ENCODE results near the gene SLC44A5.
"Not testable (repeated sequence)": the region's sequence is repeated elsewhere in the genome, so short reads cannot be mapped to it uniquely, and the experiment has no call there.

Gene SLC44A5

GRCh38 chr1:75484789-75485188, 126.1 kb downstream of the SLC44A5 start:
- H3K9me3 ChIP-seq, result no peaks in the 10 kb centered on the region
- H3K27me3 ChIP-seq, result no peaks in the 10 kb centered on the region
- H3K36me3 ChIP-seq, result no peaks in the 10 kb centered on the region
- H3K4me3 ChIP-seq (ENCODE audit: low read depth in 1 of 2, low read length in 1 of 2), result no peak overlapping the region
- no peak for TF ChIP-seq CTCF (IDR thresholded peaks at IDR 0.05)
- H3K4me1 ChIP-seq (ENCODE audit: control insufficient read depth in 1 of 2, insufficient read depth in 1 of 2, low read depth in 1 of 2, low read length in 1 of 2), result no peaks in the 10 kb centered on the region
- H3K27ac ChIP-seq, result no peak overlapping the region

- Histone ChIP-seq H3K27me3 (no peaks in the 10 kb centered on the region), H3K4me1 (ENCODE audit: control insufficient read depth in 1 of 2, insufficient read depth in 1 of 2, low read depth in 1 of 2, low read length in 1 of 2) (no peaks in the 10 kb centered on the region), H3K36me3 (no peaks in the 10 kb centered on the region), H3K9me3 (no peaks in the 10 kb centered on the region), H3K27ac (no peak overlapping the region), H3K4me3 (ENCODE audit: low read depth in 1 of 2, low read length in 1 of 2) (no peak overlapping the region)
- no peak for TF ChIP-seq CTCF (IDR thresholded peaks at IDR 0.05)
Observed at GRCh38 chr1:75482951-75483350, 128.0 kb downstream of the SLC44A5 start.

- H3K36me3 ChIP-seq; H3K4me3 ChIP-seq (ENCODE audit: low read depth in 1 of 2, low read length in 1 of 2); H3K27me3 ChIP-seq; H3K27ac ChIP-seq; H3K4me1 ChIP-seq (ENCODE audit: control insufficient read depth in 1 of 2, insufficient read depth in 1 of 2, low read depth in 1 of 2, low read length in 1 of 2); H3K9me3 ChIP-seq: not testable (repeated sequence)
Observed at GRCh38 chr1:75476486-75476885, 134.4 kb downstream of the SLC44A5 start.

GRCh38 chr1:75475696-75476095, 135.2 kb downstream of the SLC44A5 start:
- Histone ChIP-seq H3K27me3 (no peaks in the 10 kb centered on the region), H3K4me3 (ENCODE audit: low read depth in 1 of 2, low read length in 1 of 2) (no peak overlapping the region), H3K27ac (no peak overlapping the region), H3K36me3 (no peaks in the 10 kb centered on the region), H3K4me1 (ENCODE audit: control insufficient read depth in 1 of 2, insufficient read depth in 1 of 2, low read depth in 1 of 2, low read length in 1 of 2) (no peaks in the 10 kb centered on the region), H3K9me3 (no peaks in the 10 kb centered on the region)
- TF ChIP-seq CTCF (IDR thresholded peaks at IDR 0.05), result no peak

GRCh38 chr1:75472971-75473603, 137.8 kb downstream of the SLC44A5 start:
- Histone ChIP-seq H3K27me3 (no peaks in the 10 kb centered on the region), H3K4me1 (ENCODE audit: control insufficient read depth in 1 of 2, insufficient read depth in 1 of 2, low read depth in 1 of 2, low read length in 1 of 2) (no peaks in the 10 kb centered on the region), H3K4me3 (ENCODE audit: low read depth in 1 of 2, low read length in 1 of 2) (no peak overlapping the region), H3K9me3 (no peaks in the 10 kb centered on the region), H3K27ac (no peak overlapping the region), H3K36me3 (no peaks in the 10 kb centered on the region)
- TF ChIP-seq CTCF (IDR thresholded peaks at IDR 0.05), result no peak

GRCh38 chr1:75472089-75472970, 138.6 kb downstream of the SLC44A5 start:
- Histone ChIP-seq H3K27me3 (no peaks in the 10 kb centered on the region), H3K9me3 (no peaks in the 10 kb centered on the region), H3K36me3 (no peaks in the 10 kb centered on the region), H3K27ac (no peak overlapping the region), H3K4me1 (ENCODE audit: control insufficient read depth in 1 of 2, insufficient read depth in 1 of 2, low read depth in 1 of 2, low read length in 1 of 2) (no peaks in the 10 kb centered on the region), H3K4me3 (ENCODE audit: low read depth in 1 of 2, low read length in 1 of 2) (no peak overlapping the region)
- TF ChIP-seq CTCF (IDR thresholded peaks at IDR 0.05), result no peak

Data from neutrophil (primary cell).